Fibroblast of mammary gland (primary cell): ENCODE data around the gene MRO.
A peak's percentile ranks its signal among the peaks of the same experiment; 100 is the strongest.

ENCODE experiments used
- DNase-seq: peaks from one replicate; pipeline ENCODE4 v3.0.0-alpha.2; 2010; ENCODE audit warnings: low read depth
- H3K4me3 ChIP-seq: 2 replicates; pipeline ENCODE4 v1.5.1; 2011; ENCODE audit warnings: low read depth, mild to moderate bottlenecking, low read length, moderate library complexity; ENCODE audit not compliant: control insufficient read depth
- TF ChIP-seq, protein P1 (sequence below): conservative IDR thresholded peaks from 2 replicates; pipeline ENCODE4 v1.5.1; 2011; ENCODE audit warnings: low read depth, low read length, inconsistent platforms; ENCODE audit not compliant: control insufficient read depth, insufficient read depth

The MRO gene

DNA sequence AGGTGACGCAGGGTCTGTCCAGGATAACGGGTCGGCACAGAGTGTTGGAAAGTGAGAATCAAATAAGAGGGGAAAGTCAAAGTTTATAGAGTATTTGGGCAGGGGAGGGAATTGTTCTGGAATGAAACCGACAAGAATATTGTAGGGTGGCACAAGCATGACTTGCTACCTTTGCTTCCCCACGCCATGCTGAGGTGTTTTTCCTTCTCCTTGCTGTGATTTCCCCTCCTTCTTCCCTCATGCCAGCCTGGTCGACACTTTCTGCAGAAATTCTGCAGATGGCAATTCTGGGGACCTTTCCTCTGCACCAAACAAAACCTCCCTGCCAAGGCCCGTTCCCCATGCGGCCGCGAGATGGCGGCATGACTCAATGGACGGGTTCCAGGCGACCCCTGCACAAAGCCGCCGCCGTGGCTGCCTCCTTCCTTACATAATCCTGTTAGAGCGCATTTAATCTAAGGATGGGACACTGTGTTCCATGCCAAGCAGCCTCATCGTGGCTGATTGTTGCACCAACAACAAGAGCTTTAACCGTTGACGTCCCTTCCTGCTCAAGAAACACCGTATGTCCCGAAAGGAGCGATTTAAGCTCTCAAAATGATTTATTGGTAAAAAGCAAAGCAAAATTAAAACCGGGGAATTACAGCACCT is at the start of gene MRO:
MRO (minus strand) TSS at position 289 of the 651 bp plus-strand sequence. CDS start 10,616 bp downstream, outside the sequence.
- TF ChIP-seq, protein P1, sequence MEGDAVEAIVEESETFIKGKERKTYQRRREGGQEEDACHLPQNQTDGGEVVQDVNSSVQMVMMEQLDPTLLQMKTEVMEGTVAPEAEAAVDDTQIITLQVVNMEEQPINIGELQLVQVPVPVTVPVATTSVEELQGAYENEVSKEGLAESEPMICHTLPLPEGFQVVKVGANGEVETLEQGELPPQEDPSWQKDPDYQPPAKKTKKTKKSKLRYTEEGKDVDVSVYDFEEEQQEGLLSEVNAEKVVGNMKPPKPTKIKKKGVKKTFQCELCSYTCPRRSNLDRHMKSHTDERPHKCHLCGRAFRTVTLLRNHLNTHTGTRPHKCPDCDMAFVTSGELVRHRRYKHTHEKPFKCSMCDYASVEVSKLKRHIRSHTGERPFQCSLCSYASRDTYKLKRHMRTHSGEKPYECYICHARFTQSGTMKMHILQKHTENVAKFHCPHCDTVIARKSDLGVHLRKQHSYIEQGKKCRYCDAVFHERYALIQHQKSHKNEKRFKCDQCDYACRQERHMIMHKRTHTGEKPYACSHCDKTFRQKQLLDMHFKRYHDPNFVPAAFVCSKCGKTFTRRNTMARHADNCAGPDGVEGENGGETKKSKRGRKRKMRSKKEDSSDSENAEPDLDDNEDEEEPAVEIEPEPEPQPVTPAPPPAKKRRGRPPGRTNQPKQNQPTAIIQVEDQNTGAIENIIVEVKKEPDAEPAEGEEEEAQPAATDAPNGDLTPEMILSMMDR: peak; percentile 97
- peak; percentile 79 for DNase-seq
- peak within 1 kb of the TSS; percentile 37 for H3K4me3 ChIP-seq

DNA sequence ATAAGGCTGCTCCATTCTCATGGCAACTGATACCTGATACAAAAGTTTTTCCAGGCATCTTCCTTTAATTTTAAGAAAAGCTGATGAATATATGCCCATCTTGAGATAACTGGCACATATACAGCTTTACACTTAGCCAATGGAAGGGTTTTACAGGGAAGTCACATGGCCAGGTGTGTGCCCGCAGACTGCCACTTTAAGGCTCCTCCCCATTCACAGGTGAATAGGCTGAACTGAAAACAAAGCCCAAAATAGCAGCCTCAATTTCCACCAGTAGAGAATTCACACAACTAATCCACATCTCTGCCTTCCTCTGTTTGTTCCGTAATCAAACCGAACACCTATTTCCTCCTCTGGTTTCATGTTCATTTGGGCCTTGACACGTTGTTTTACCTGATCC is 49.3 kb upstream of the MRO start:
- no peak overlapping the region for H3K4me3 ChIP-seq
- no peak for DNase-seq
- TF ChIP-seq, protein P1: no peak

GRCh38 chr18:50866765-50867164 is 46.9 kb upstream of the MRO start:
- TF ChIP-seq, protein P1: peak; percentile 24
- peak; percentile 30 for DNase-seq
- H3K4me3 ChIP-seq: no peak overlapping the region

GRCh38 chr18:50863840-50864375 is 44.1 kb upstream of the MRO start:
- TF ChIP-seq, protein P1: no peak
- no peak for DNase-seq
- no peak overlapping the region for H3K4me3 ChIP-seq

DNA sequence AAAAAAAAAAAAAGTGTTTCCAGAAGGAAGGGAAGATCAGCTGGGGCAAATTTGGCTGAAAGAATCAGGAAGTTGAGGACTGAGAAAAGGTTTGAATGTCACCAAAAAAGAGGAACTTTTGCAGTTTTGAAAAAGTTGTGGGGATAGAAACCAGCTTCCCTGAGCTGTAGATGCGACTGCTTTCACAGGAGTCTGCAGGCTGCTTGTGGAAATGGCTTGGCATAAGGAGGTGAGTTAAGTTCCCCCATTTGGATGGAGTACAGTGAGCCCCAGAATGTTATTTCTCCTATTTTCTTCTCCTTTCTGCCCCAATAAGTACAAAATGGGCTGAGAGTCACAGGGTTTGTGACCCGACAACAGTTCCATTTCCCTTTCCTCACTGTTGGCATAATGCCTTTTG is 42.6 kb upstream of the MRO start:
- H3K4me3 ChIP-seq: no peak overlapping the region
- TF ChIP-seq, protein P1: no peak
- no peak for DNase-seq

- H3K4me3 ChIP-seq: no peak overlapping the region
- no peak for DNase-seq
- TF ChIP-seq, protein P1: no peak
Measured at GRCh38 chr18:50861617-50862016, 41.8 kb upstream of the MRO start.
